ENCODE measurements around the gene BBS2.

Gene BBS2, protein sequence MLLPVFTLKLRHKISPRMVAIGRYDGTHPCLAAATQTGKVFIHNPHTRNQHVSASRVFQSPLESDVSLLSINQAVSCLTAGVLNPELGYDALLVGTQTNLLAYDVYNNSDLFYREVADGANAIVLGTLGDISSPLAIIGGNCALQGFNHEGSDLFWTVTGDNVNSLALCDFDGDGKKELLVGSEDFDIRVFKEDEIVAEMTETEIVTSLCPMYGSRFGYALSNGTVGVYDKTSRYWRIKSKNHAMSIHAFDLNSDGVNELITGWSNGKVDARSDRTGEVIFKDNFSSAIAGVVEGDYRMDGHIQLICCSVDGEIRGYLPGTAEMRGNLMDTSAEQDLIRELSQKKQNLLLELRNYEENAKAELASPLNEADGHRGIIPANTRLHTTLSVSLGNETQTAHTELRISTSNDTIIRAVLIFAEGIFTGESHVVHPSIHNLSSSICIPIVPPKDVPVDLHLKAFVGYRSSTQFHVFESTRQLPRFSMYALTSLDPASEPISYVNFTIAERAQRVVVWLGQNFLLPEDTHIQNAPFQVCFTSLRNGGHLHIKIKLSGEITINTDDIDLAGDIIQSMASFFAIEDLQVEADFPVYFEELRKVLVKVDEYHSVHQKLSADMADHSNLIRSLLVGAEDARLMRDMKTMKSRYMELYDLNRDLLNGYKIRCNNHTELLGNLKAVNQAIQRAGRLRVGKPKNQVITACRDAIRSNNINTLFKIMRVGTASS

DNA sequence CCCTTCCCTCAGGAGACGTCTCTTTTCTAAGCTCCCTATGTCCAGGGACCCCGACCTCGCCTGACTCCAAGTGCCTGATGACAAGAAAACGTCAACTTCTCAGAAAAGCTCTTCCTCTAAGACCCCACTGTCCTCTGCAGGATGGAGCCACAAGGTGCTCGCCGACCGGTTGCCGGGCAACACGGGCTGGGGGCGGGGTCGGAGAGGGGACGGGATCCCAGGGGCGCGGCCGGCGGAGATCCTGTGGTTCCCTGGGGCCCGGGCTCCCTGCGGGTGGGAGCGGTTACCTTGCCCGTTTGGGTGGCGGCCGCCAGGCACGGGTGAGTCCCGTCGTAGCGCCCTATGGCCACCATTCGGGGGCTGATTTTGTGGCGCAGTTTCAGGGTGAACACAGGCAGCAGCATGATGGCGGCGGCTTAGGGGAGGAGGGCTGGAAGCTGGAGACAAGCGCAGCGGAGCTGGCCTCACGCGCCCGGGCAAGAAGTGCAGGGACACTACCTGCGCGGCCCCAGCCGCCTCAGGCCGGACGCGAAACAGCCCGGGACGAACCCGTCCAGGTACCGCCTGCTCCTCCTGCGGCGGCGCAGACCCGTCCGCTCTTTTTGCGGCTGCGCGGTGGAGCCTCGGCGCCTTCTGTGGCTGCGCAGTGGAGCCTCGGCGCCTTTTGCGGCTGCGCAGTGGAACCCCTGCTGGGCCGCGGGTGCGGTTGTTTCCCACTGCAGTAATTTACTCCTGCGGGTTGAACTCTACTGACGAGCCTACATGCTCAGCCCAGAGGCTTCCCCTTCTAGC, at the start of gene BBS2:
TSS of gene BBS2 (minus strand) at position 566 of the 792 bp plus-strand sequence. CDS start at position 404, 162 bp downstream.
- FAIRE-seq = no peak

DNA sequence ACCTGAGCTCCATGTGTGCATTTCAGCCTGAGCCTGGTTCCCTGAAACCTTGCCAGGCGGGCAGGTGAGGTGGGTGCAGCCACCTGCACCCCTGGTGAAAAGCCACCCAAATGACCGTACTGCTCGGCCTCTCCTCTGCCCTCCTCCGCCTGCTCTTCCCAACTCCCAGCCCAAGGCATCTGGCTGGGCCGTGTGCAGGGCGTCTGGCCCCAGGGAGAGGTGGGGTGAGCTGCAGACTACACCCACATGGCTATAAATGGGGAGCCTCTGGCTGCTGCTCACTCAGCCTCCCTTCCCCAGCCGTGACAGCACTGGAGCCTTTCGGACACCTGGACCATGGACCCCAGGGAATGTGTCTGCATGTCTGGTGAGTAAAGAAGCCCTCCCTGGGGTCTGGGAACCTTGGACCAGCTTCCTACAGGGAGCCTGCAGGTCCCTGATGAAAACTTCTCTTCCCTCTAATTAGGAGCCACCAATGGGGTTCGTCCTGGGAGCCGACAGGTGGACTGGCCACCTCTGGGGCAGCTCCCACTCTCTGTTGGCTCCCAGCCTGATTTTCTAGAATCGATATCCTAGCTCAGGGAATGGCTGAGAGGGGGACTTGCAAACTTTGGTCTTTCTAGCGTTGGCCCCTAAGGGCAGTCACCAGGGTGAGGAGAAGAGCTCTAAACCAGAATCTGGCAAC, 45.1 kb upstream of the BBS2 start, which contains the start of gene MT4:
TSS of gene MT4 (plus strand) at position 281 of the 685 bp plus-strand sequence. CDS start at position 337, 56 bp downstream.
- FAIRE-seq = no peak

DNA sequence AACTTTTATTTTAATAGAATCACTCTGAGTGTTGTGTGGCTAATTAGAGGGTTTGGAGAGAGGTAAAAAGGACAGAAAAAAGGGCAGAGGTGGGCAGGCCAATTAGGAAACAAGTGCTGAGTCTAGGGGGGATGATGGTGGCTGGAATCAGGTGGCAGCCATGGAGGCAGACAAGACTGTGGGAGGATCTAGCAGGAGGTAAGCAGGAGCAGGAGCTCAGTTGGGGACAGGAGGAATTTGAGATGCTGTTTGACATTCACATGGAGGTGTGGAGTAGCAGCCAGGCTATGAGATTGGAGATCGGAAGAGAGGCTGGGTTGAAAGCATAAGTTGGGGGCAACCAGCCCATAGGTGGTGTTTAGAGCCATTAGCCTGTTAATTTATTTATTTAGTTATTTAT, 41.3 kb upstream of the BBS2 start:
- FAIRE-seq = no peak

DNA sequence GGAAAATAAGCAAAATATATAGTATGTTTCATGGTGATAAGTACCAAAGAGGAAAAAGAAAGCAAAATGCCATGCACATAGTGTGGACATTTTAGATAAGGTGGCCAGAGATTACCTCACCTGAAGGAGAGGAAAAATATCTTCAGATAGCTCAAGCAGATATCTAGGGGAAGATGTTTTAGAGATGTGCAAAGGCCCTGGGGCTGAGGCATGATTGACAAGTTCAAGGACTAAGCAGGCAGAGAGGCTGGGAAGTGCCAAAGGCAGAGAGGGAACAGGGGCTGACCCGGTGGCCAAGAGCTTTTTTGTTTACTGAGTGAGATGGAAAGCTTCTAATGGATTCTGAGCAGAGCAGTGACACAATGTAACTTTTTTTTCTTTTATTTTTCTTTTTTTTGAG, 40.6 kb upstream of the BBS2 start:
- FAIRE-seq = no peak

DNA sequence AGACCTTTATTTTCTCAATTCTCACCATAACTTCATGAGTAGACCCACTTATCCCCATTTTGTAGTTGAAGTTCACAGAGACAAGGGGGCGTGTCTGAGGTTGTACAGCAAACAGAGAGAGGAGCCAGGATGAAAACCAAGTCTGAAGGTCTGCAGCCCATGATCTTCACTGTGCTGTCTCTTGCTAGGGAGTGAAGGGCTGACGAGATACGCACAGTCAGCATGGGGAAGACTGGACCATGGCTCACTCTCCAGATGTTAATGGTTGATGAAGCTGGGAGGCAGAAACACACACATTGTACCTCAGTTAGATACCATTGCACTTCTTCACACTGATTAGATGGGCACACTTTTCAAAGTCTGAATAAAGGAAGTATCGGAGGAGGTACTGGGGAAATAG, 39.3 kb upstream of the BBS2 start:
- no peak for FAIRE-seq

DNA sequence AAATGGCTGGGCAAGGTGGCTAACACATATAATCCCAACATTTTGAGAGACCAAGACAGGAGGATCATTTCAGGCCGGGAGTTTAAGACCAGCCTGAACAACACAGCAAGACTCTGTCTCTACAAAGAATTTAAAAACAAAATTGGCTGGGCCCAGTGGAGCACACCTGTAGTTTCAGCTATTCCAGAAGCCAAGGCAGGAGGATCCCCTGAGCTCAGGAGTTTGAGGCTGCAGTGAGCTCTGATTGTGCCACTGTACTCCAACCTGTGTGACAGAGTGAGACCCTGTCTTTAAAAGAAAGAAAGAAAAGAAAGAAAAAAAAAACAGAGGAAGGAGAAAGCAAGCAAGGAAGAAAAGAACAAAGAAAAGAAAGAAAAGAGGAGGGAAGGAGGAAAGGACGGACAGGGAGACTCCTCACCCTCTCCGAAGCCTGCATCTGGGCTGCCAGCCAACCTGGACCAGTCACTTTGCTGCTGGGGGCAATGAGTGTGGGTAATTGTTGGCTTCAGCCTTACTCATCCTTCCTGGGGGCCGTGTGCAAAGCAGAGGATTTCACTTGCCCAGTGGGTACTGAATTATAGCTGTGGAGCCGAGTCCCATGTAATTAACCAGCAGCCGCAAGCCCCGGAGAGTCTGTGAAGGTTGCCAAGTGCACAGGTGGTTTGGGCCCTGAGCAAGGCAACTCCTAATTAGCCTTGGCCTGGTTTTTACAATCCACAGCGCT, 38.4 kb upstream of the BBS2 start:
- FAIRE-seq = no peak

DNA sequence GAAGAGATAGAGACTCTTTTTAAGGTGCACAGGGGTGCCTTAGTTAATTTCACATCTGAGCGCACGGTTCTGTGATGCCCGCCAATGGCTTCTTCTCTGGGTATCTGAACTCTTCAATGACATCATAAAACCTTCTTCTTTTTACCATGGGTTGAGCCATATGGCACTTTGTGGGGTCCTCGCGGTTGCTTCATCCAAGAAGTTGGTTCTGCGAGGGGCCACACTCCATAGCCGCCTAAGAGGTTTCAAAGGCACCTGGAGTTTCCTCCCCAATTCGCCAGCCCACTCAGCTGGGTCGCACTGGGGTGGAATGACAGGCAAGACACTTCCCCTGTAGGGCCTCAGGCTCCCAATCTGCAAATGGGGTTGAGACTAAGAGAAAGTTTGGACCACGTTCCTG, 34.6 kb upstream of the BBS2 start:
- FAIRE-seq = no peak

DNA sequence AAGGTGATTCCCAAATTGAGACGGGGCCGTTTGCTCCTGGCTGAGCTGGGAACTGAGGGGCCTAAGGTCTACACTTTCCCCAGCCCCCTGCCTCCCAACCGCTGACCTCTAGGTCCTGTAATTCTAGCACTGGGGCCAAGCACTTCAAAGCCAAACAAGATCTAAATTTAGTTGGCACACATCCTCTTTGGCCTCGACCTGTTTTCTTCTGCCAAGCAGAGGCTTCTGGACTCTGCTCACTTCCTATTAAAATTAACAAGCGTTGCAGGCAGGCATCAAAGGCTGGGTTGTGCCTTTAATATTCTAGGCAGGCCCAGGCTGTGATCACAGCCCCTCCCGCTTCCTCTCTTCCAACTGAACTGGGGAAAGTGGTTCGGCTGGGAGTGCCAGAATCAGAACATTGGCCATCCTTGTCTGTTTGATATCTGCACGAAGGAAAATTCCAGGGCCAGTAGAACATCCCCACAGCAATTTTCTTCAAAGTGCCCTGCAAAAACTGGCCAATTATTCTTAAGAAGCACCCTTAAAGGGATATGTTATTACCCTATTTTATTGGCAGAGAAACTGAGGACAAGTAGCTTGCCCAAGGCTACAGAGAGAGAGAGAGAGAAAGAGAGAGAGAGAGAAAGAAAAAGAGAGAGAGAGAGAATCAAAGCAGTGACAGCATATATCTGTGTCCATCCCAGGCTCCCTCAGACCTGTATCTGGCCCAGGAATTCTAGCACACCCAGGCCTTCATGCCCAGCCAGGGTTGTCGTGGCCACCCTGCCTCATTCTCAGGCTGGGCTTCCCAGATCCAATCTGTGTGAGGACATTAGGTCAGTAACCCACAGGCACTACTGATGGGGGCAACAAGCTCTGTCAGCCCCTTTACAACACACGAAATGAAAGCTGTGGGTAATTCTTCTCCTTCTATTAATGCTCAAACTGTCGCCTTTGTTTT, 32.2 kb upstream of the BBS2 start:
- no peak for FAIRE-seq

DNA sequence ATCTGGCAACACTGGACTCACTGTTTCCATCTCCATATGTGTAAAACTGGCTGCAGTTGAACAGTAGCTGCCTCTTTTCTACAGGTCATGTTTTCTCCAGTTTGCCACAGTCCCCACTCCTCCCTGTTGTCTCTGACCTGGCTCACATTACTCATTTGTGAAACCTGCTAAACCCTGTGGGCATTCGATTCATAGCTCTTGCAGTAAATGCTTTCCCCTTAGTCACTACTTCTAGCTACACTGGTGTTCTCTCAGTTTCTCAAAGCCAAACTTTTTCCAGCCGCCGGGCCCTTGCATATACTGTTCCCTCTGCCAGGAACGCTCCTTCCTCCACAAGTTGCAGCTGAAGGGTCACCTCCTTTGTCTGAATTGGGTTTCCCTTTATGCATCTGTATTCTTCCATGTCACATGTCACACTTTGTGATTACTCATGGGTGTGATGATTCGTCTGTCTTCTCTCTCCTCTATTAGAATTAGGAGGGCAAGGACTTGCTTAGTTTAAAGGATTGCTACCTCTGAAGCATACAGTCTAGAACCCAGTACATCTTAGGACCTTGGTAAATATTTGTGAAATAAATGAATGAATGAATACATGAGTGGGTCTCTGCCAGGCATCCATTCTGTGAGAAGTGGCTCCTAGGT, 30.0 kb upstream of the BBS2 start:
- FAIRE-seq = no peak

DNA sequence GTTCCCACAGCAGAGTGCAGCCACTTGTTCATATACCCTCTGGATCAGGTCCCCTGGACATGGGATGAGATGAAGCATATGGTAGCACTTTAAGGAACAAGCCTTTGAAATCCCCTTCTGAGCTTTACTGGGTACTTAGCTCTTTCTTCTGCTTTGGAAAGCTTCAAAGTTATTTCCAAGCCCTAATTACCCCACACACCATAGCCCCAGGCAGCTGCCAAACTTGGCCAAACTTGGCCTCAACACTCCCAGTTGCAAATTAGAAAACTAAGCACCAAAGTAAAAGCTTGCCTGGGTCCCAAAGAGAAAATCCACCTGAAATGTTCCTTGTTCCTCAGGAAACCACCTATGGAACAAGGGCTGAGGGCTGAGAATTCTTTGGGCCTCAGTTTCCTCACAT, 29.3 kb upstream of the BBS2 start:
- FAIRE-seq = no peak

DNA sequence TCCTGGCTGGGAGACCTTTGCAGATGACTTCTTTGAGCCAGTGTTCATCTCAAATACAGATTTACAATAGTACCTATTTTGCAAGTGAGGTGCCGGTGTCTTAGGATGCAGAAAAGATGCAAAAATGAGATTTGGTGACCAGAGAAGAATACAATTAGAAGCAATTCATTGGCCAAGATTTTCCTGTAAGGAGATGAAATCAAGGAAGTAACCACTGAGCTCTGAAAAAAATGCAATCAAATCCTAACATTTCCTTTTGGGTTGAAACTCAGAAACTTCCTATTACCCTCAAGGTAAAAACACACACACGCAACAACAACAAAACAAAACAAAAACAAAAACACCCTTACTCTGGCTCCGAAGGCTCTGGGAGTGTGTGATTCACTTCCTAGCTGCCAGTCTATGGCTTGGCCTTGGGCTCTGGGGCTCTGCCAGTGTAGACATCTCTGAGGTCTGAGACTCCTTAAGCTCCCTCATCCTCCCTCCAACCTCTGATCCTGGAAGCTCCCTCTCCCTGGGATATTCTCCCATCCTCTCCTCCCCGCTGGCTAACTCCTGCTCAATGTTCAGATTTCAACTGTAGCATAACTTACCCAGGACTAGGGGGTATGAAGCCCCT, 28.2 kb upstream of the BBS2 start:
- FAIRE-seq = no peak

DNA sequence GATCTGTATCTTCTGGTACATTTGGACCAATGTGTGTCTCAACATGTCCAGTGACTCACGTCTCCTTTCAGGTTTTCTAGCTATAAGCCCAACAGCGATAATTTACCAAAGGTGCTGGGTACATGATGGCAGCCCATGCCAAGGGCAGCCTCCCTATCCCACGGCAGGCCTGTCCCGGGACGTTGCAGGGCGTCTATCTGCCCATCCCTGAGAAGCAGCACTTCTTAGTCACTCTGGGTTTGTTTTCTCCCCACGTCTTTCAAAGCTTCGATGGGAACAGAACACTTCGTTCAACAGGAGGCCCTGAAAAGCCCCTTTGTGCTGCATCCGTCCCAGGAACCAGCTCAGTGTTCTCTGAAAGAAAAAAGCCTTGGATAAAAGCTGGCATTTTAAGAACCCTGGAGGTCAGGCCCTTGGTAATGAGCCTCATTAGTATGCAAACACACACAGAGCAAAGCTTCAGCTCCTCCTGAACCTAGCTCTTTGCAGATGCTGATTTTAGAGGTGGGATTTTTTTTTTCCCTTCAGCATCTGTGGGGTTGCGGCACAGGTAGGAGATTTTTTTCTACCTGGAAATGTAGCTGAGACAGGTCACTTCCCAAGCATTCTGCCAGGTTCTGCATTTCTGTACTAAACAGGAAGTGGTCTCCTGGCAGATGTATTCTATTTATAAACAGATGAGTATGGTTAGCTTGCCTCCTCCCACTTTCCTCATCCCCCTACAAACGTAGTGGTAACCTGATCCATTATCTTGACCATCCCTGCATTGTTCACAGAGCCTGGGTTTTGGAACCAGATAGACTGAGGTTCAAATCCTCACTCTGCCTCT, 27.5 kb upstream of the BBS2 start:
- FAIRE-seq = no peak

DNA sequence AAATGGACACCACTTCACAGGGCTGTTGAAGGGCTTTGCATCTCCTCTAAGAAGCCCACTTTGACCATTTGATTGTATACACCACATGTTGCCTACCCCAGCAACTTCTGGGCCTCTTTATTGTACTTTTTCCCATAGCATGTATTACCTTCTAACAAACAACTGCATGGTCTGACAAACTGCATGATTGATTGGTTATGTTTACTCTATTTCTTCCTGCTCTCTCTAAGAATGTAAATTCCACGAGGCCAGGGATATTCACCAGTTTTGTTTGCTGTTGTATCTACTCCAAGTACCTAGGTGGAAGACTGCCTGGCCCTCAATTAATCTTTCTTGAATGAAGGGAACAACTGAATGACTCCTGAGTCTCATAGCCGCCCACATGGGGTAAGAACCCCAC, 22.2 kb upstream of the BBS2 start:
- FAIRE-seq = no peak

DNA sequence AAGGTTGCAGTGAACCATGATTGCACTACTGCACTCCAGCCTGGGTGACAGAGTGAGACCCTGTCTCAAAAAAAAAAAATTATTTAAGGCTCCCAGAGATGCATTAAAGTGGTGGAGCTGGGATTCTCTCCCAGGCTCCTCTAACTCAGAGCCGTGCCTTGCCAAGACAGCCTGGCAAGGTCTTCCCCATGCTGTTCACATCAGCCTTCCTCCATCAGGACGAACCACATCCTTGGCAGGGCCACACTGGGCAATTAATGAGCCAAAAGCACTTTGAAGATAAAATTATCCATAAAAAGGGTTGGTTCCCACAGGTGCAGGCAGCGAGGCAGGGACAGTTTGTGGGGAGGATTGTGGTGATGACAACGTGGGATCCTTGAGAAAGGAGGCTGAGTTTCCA, 19.8 kb upstream of the BBS2 start:
- no peak for FAIRE-seq

DNA sequence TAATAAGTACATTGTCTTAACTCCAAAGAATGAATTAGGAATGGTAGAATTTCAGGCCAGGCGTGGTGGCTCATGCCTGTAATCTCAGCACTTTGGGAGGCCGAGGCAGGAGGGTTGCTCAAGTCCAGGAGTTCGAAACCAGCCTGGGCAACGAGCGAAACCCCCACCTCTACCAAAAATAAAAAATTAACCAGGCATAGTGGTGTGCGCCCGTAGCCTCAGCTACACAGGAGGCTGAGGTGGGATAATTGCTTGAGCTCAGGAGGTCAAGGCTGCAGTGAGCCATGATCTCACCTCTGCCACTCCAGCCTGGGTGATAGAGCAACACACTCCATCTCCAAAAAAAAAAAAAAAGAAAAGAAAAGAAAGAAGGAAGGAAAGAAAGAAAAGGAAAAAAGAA, 18.5 kb upstream of the BBS2 start:
- FAIRE-seq = no peak

DNA sequence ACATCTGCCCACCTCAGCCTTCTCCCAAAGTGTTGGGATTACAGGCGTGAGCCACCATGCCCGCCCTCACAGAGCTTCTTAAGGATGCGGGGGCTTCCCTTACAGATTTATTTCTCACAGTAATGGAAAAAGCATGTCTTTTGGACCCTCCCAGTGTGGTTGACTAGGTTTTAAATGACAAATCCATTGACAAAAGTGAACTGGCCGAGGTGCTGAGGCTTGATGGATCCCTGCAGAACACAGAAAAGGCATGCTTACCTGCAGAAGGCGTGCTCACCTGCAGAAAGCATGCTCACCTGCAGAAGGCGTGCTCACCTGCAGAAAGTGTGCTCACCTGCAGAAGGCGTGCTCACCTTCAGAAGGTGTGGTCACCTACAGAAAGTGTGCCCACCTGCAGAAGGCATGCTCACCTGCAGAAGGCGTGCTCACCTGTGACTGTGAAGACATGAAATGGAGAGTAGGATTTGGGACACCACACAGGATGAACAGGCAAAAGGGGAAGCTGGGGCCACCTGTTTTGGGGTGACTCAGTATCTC, 15.1 kb upstream of the BBS2 start:
- FAIRE-seq = no peak

DNA sequence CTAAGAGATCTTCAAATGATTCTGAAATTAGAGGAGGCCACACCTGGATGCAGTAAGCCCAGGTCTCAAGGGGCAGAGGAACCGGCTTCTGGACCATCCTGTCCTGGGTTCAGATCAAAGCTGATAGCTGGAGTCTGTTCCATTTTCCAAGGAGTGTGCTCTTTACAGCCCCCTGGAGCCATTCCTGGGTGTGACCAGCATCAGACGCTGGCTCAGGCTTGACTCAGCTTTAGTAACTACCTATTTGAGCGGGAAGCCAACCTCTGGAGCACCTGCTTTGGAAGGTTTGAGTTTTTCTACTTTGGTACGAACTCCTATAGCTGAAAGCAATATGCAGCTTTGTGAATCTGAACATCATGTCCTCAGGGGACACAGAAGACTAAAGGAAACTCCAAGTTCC, 12.9 kb upstream of the BBS2 start:
- FAIRE-seq = no peak

DNA sequence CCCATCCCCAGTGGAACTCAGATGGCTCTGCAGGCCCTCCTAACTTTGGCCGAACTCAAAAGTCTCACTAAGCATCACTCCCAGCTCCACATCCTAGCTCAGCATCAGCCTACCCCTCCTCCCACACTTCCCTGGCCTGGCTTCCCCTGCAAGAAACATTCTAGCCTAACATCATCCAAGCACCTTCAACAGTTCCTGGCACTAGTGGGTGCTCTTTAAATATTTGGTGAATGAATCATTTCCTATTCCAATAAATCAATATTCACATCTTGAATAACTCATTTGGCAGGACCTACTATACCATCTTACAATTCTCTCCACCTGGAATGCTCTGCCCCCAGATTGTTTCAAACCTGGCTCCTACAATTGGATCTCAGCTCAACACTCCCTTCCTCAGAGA, 11.0 kb upstream of the BBS2 start:
- FAIRE-seq = no peak

DNA sequence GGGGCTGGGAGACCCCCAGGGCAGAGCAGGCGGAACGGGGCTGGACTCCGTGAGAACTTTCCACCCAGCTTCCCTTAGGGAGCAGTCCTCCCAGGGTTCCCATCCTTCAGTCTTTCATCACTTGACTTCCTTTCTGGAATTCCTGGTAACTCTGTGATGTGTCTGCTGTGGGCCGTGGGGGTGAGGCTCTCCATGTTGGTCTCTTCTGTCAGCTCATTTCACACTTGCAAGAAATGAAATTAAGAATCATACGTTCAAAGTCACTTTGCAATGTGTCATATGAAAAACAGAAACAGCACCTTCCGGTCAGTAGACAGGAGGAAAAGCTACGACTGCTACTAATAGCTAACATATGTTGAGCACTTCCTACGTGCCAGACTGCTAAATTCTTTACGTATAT, 5.4 kb upstream of the BBS2 start:
- no peak for FAIRE-seq

Data from colon (tissue), 2 donors.